SK-N-SH (cell line): ENCODE results near the gene CNDP2. TPM values are rescaled to one million over a fixed set of nuclear protein-coding genes. Genes with fewer than 3 reads are reported as not detected.

Experiments
- CTCF ChIA-PET: fragments of 300-600, 350-600 bp; formaldehyde crosslinking; extraction: SDS; loops from one replicate; lab custom pipeline; 2021; lab: Yijun Ruan, JAX
- POLR2A ChIA-PET: fragments of 350-600 bp; sonication (Branson Sonifier 250); formaldehyde crosslinking; extraction: SDS; loops from one replicate; lab custom pipeline; 2020; ENCODE audit warnings: antibody characterized with exemption, inconsistent platforms; lab: Yijun Ruan, JAX
- DNase-seq: peaks from one replicate; pipeline ENCODE4 v3.0.0; 2012
- H2AFZ ChIP-seq: fragments of 200-600 bp; sonication (generic); 2 replicates; pipeline ENCODE4 v1.8.1; 2016; ENCODE audit warnings: antibody characterized with exemption, mild to moderate bottlenecking, low read depth
- H3F3A ChIP-seq: fragments of 200-600 bp; sonication (generic); replicated peaks from 2 replicates; pipeline ENCODE3; 2016; ENCODE audit warnings: antibody characterized with exemption, mild to moderate bottlenecking; ENCODE audit not compliant: insufficient read depth
- H3K27ac ChIP-seq, 2 experiments: fragments of 200-500 bp in 1 of 2; fragments of 200-600 bp in 1 of 2; sonication (Bioruptor generic) in 1 of 2; sonication (generic), shearing (Covaris generic) in 1 of 2; 2 replicates each; pipeline versions ENCODE4 v1.5.1 to v1.6.1; 2014 to 2016; ENCODE audit warnings: low read depth in 2 of 2, inconsistent platforms in 1 of 2, low read length in 1 of 2, mild to moderate bottlenecking in 1 of 2, mixed read lengths in 1 of 2
- H3K27me3 ChIP-seq: fragments of 200-600 bp; sonication (generic), shearing (Covaris generic); 2 replicates; pipeline ENCODE4 v1.6.1; 2016; ENCODE audit warnings: mixed run types; ENCODE audit not compliant: insufficient read depth
- H3K36me3 ChIP-seq, 2 experiments: fragments of 200-500 bp in 1 of 2; fragments of 200-600 bp in 1 of 2; sonication (Bioruptor generic) in 1 of 2; sonication (generic) in 1 of 2; replicated peaks in 1 of 2; 2 replicates each; pipeline versions ENCODE3 to v1.5.1; 2014 to 2016; ENCODE audit warnings: low read length in 1 of 2, mild to moderate bottlenecking in 1 of 2; ENCODE audit not compliant: insufficient read depth in 2 of 2, control insufficient read depth in 1 of 2
- H3K4me1 ChIP-seq, 2 experiments: fragments of 200-500 bp in 1 of 2; fragments of 200-600 bp in 1 of 2; sonication (Bioruptor generic) in 1 of 2; sonication (generic), shearing (Covaris generic) in 1 of 2; 2 replicates each; pipeline versions ENCODE4 v1.5.1 to v1.6.1; 2014 to 2016; ENCODE audit warnings: low read depth in 1 of 2, low read length in 1 of 2, mixed run types in 1 of 2; ENCODE audit not compliant: insufficient read depth in 2 of 2, control insufficient read depth in 1 of 2
- H3K4me2 ChIP-seq: fragments of 200-600 bp; sonication (generic), shearing (Covaris generic); 2 replicates; pipeline ENCODE4 v1.6.1; 2017; ENCODE audit warnings: mixed run types
- H3K4me3 ChIP-seq, 2 experiments: fragments of 200-500 bp in 1 of 2; fragments of 200-600 bp in 1 of 2; sonication (Bioruptor generic) in 1 of 2; sonication (generic), shearing (Covaris generic) in 1 of 2; 2 replicates each; pipeline versions ENCODE4 v1.5.1 to v1.8.1; 2014 to 2016; ENCODE audit warnings: low read depth in 2 of 2, inconsistent platforms in 1 of 2, low read length in 1 of 2, mild to moderate bottlenecking in 1 of 2, mixed read lengths in 1 of 2, moderate library complexity in 1 of 2
- H3K79me2 ChIP-seq: fragments of 200-600 bp; sonication (generic); 2 replicates; pipeline ENCODE4 v1.8.1; 2017; ENCODE audit warnings: mild to moderate bottlenecking; ENCODE audit not compliant: insufficient read depth
- H3K9ac ChIP-seq: fragments of 200-600 bp; sonication (generic); 2 replicates; pipeline ENCODE4 v1.6.1; 2017; ENCODE audit warnings: mixed run types
- H3K9me2 ChIP-seq: fragments of 200-600 bp; sonication (generic); 2 replicates; pipeline ENCODE4 v1.6.1; 2017; ENCODE audit warnings: mixed run types
- H3K9me3 ChIP-seq: fragments of 200-600 bp; sonication (generic); 2 replicates; pipeline ENCODE4 v1.6.1; 2017; ENCODE audit warnings: mixed run types, mild to moderate bottlenecking, moderate library complexity
- H4K20me1 ChIP-seq: fragments of 200-600 bp; sonication (generic); 2 replicates; pipeline ENCODE4 v1.6.1; 2017; ENCODE audit warnings: mild to moderate bottlenecking, mixed run types; ENCODE audit not compliant: insufficient read depth
- CHD2 ChIP-seq: fragments of 150-350 bp; IDR thresholded peaks from 2 replicates; pipeline ENCODE4 v1.6.1; 2018; ENCODE audit warnings: low read length; ENCODE audit not compliant: partially characterized antibody
- EP300 ChIP-seq, 2 experiments: IDR thresholded peaks; 2 replicates each; pipeline versions ENCODE4 v1.4.0 to v1.6.1; 2012; ENCODE audit warnings: borderline replicate concordance in 1 of 2, low read depth in 1 of 2, low read length in 1 of 2
- FOSL2 ChIP-seq: IDR thresholded peaks from 2 replicates; pipeline ENCODE4 v1.4.0; 2012; ENCODE audit warnings: low read depth, mild to moderate bottlenecking, moderate library complexity, borderline replicate concordance
- FOXJ3 ChIP-seq: sonication (generic); formaldehyde crosslinking; IDR thresholded peaks from 2 replicates; pipeline ENCODE4 v1.5.1; 2020; ENCODE audit warnings: mild to moderate bottlenecking, missing genetic modification reagents
- FOXM1 ChIP-seq: IDR thresholded peaks from 2 replicates; pipeline ENCODE4 v1.4.0; 2012; ENCODE audit warnings: low read depth, mild to moderate bottlenecking
- GABPA ChIP-seq: IDR thresholded peaks from 2 replicates; pipeline ENCODE4 v1.4.0; 2012; ENCODE audit warnings: low read depth, mild to moderate bottlenecking
- GATA2 ChIP-seq: sonication (generic); formaldehyde crosslinking; IDR thresholded peaks from 2 replicates; pipeline ENCODE4 v1.5.0; 2020; ENCODE audit warnings: mild to moderate bottlenecking, missing genetic modification reagents
- JUND ChIP-seq: IDR thresholded peaks from 2 replicates; pipeline ENCODE4 v1.4.0; 2012
- MXI1 ChIP-seq: IDR thresholded peaks from 2 replicates; pipeline ENCODE4 v1.6.1; 2012; ENCODE audit warnings: mild to moderate bottlenecking, low read depth, low read length, improper control_type of control experiment
- NRF1 ChIP-seq: IDR thresholded peaks from 2 replicates; pipeline ENCODE4 v1.6.1; 2012; ENCODE audit warnings: low read depth, mild to moderate bottlenecking, low read length
- RCOR1 ChIP-seq: fragments of 150-350 bp; IDR thresholded peaks from 2 replicates; pipeline ENCODE4 v1.6.1; 2017; ENCODE audit warnings: antibody characterized with exemption, low read length
- RFX5 ChIP-seq: IDR thresholded peaks from 2 replicates; pipeline ENCODE4 v1.6.1; 2012; ENCODE audit warnings: mild to moderate bottlenecking, improper control_type of control experiment, low read length
- RXRA ChIP-seq: IDR thresholded peaks from 2 replicates; pipeline ENCODE4 v1.4.0; 2012; ENCODE audit warnings: low read depth, mild to moderate bottlenecking, borderline replicate concordance
- SIN3A ChIP-seq: IDR thresholded peaks from 2 replicates; pipeline ENCODE4 v1.6.1; 2012; ENCODE audit warnings: low read depth, mild to moderate bottlenecking, low read length, moderate library complexity, borderline replicate concordance
- TCF12 ChIP-seq: IDR thresholded peaks from 2 replicates; pipeline ENCODE4 v1.4.0; 2012
- YY1 ChIP-seq: IDR thresholded peaks from 2 replicates; pipeline ENCODE4 v1.4.0; 2012; ENCODE audit warnings: low read depth, mild to moderate bottlenecking
- WGBS: methylation state at CpG from one replicate; pipeline ENCODE4 v1.1.6; 2017; ENCODE audit warnings: low lambda C conversion rate; 5-methylcytosine and 5-hydroxymethylcytosine counted together
- polyA plus RNA-seq, 3 experiments: library from polyadenylated mRNA; depleted of rRNA; stranded (reverse); fragments of >200 nt; gene quantifications; 2 replicates each; pipeline ENCODE4 v1.2.3, GENCODE V29; 2012
- TF ChIP-seq, protein P1 (sequence below): IDR thresholded peaks from 2 replicates; pipeline ENCODE4 v1.4.0; 2012; ENCODE audit warnings: low read depth, borderline replicate concordance
- TF ChIP-seq, protein P2 (sequence below): IDR thresholded peaks from 2 replicates; pipeline ENCODE4 v1.4.0; 2012; ENCODE audit warnings: low read depth
- TF ChIP-seq, protein P3 (sequence below): fragments of 150-350 bp; IDR thresholded peaks from 2 replicates; pipeline ENCODE4 v1.6.1; 2017; ENCODE audit warnings: antibody characterized with exemption, low read length, low read depth, borderline replicate concordance
- TF ChIP-seq, protein P4 (sequence below): IDR thresholded peaks from 2 replicates; pipeline ENCODE4 v1.4.0; 2012; ENCODE audit warnings: low read depth, borderline replicate concordance

Gene CNDP2
- polyA plus RNA-seq, 1 of the 3 experiments (the other 2 are of a cell fraction): 78.5 TPM

DNA sequence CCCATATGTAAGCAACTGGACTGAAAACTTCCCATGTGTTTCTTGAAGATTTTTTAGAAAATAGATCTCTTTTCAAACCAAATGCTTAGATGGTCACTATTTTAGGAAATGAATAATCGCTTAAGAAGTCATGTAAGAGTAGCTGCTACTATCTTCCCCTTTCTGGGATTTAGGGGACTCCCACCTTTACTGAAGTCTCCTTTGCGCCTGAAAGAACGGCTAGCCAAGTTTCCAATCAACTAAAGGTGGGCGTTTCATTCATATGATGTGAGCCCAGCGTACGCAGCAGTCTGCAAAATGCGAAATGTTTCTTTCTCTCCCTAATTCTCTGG is 40.2 kb upstream of the CNDP2 start (continued):
- TF ChIP-seq GABPA: no peak
- TF ChIP-seq, protein P1, sequence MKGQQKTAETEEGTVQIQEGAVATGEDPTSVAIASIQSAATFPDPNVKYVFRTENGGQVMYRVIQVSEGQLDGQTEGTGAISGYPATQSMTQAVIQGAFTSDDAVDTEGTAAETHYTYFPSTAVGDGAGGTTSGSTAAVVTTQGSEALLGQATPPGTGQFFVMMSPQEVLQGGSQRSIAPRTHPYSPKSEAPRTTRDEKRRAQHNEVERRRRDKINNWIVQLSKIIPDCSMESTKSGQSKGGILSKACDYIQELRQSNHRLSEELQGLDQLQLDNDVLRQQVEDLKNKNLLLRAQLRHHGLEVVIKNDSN: no peak
- TF ChIP-seq MXI1: no peak
- TF ChIP-seq FOXJ3 (CRISPR knock-in tag): no peak
- no peak for TF ChIP-seq RXRA
- TF ChIP-seq, protein P2, sequence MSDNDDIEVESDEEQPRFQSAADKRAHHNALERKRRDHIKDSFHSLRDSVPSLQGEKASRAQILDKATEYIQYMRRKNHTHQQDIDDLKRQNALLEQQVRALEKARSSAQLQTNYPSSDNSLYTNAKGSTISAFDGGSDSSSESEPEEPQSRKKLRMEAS: no peak
- no peak for TF ChIP-seq CHD2
- TF ChIP-seq, all 33 proteins: peak for 0

DNA sequence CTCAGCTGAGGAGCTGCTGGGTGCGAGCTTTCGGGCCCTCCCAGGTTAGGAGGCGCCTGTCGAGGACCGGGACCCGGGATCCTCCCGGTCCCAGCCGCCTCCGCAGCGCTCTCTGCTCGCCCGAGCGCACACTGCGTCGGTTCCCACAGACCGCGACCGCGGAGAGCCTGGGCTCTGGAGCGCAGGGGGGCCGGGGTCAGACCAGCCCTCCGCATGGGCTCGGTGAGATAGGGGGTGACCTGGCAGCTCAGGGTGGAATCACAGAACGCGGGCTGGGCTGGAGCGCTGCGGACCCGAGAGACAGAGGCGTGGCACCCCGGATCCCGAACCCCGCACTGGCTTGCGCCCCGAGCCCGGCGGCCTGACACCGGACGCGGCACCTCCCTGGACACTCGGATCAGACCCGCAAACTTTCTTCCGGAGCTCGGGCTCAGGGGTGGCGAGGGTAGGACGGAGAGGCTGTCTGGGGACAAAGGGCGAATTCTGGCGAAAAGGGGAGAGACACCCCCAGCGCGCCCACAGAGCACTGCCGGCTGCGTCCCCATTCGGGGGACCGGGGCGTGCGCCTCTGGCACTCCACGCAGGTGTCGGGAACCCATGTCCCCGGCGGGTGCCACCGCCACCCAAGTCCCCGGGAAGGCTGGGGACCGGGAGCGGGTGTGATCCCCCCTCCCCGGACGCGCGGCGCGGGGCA is 39.7 kb upstream of the CNDP2 start:
- ChIA-PET CTCF (no interaction called here), POLR2A (no interaction called here)
- no peaks in the 10 kb centered on the region for H3K79me2 ChIP-seq
- no peaks in the 10 kb centered on the region for H4K20me1 ChIP-seq
- 12% methylated on average over 8 of the region's 69 CpGs for WGBS
- H3K4me2 ChIP-seq: no peak overlapping the region
- H3F3A ChIP-seq: no peaks in the 10 kb centered on the region
- H2AFZ ChIP-seq: no peak overlapping the region
- H3K9me3 ChIP-seq: no peaks in the 10 kb centered on the region
- TF ChIP-seq GATA2 (CRISPR knock-in tag) (no peak), FOSL2 (no peak), SIN3A (no peak), FOXM1 (no peak), FOXJ3 (CRISPR knock-in tag) (no peak), YY1 (no peak), JUND (no peak), GABPA (no peak), NRF1 (no peak), EP300 (IDR thresholded peaks at IDR 0.05; ENCODE audit: borderline replicate concordance in 1 of 2, low read depth in 1 of 2, low read length in 1 of 2) (no peak), TCF12 (no peak), CHD2 (no peak), RCOR1 (no peak), RFX5 (no peak)
- TF ChIP-seq, protein P3, sequence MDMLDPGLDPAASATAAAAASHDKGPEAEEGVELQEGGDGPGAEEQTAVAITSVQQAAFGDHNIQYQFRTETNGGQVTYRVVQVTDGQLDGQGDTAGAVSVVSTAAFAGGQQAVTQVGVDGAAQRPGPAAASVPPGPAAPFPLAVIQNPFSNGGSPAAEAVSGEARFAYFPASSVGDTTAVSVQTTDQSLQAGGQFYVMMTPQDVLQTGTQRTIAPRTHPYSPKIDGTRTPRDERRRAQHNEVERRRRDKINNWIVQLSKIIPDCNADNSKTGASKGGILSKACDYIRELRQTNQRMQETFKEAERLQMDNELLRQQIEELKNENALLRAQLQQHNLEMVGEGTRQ: no peak
- TF ChIP-seq, protein P4, sequence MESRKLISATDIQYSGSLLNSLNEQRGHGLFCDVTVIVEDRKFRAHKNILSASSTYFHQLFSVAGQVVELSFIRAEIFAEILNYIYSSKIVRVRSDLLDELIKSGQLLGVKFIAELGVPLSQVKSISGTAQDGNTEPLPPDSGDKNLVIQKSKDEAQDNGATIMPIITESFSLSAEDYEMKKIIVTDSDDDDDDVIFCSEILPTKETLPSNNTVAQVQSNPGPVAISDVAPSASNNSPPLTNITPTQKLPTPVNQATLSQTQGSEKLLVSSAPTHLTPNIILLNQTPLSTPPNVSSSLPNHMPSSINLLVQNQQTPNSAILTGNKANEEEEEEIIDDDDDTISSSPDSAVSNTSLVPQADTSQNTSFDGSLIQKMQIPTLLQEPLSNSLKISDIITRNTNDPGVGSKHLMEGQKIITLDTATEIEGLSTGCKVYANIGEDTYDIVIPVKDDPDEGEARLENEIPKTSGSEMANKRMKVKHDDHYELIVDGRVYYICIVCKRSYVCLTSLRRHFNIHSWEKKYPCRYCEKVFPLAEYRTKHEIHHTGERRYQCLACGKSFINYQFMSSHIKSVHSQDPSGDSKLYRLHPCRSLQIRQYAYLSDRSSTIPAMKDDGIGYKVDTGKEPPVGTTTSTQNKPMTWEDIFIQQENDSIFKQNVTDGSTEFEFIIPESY: no peak
- TF ChIP-seq, protein P1: no peak
- no peaks in the 10 kb centered on the region for H3K36me3 ChIP-seq
- no peaks in the 10 kb centered on the region for H3K4me1 ChIP-seq
- no peak overlapping the region for H3K27ac ChIP-seq
- H3K27me3 ChIP-seq: peaks cover 87% of the 10 kb centered on the region
- no peak overlapping the region for H3K4me3 ChIP-seq
- DNase-seq: no peak
- H3K9ac ChIP-seq: no peak overlapping the region
- no peaks in the 10 kb centered on the region for H3K9me2 ChIP-seq
